Left cardiac atrium (tissue), 4 donors: Measurements from ENCODE around the gene PPIG. TPM values are rescaled to one million over a fixed set of nuclear protein-coding genes. Genes with fewer than 3 reads are reported as not detected.
A peak's percentile ranks its signal among the peaks of the same experiment; 100 is the strongest.
"Not testable (repeated sequence)": the region's sequence is repeated elsewhere in the genome, so short reads cannot be mapped to it uniquely, and the experiment has no call there.

Experiments used
- ATAC-seq, 2 donors: fragments of 200-7000 bp; cut with Tn5 transposase; one replicate each; pipeline ENCODE4 v1.9.1; 2020; ENCODE audit warnings: mild to moderate bottlenecking in 2 of 2, moderate library complexity in 2 of 2
- DNase-seq: peaks from one replicate; pipeline ENCODE4 v3.0.0-alpha.2; 2020
- intact Hi-C, 2 donors: fragments of 100-400 bp; cut with DNase I; formaldehyde crosslinking; loops; one replicate each; pipeline versions ENCODE4 v1.14.1 to v1.15.1; 2022 to 2023
- long read RNA-seq: library from polyadenylated mRNA; unstranded; transcript quantifications from one replicate; pipeline ENCODE4 v2.0.0, GENCODE V29; 2021
- total RNA-seq, 2 donors: library from RNA; stranded (reverse); fragmentation: NEBNext Ultra II Directional; extraction: Animal tissue kit (Norgen Biotek cat#: 25700); gene quantifications; one replicate each; pipeline ENCODE4 v1.2.1, GENCODE V29; 2021
- donor health status: DM: no; HTN: yes; CAD: no.
- donor health status: DM: no; HTN: yes; CAD: no; lungs with severe emphysema.
- donor health status: DM: yes; HTN: yes; CAD: no.
- donor health status: Dilated cardiomyopathy.

Gene PPIG
- total RNA-seq: 10 to 100 TPM; 33.7 to 45.3 TPM
- long read RNA-seq, full-length matches to known transcripts: 6 of 11 reads
- long read RNA-seq, partial matches to known transcripts: 3 of 11 reads
- long read RNA-seq, other reads (novel, unspliced or antisense): 2 of 11 reads

DNA sequence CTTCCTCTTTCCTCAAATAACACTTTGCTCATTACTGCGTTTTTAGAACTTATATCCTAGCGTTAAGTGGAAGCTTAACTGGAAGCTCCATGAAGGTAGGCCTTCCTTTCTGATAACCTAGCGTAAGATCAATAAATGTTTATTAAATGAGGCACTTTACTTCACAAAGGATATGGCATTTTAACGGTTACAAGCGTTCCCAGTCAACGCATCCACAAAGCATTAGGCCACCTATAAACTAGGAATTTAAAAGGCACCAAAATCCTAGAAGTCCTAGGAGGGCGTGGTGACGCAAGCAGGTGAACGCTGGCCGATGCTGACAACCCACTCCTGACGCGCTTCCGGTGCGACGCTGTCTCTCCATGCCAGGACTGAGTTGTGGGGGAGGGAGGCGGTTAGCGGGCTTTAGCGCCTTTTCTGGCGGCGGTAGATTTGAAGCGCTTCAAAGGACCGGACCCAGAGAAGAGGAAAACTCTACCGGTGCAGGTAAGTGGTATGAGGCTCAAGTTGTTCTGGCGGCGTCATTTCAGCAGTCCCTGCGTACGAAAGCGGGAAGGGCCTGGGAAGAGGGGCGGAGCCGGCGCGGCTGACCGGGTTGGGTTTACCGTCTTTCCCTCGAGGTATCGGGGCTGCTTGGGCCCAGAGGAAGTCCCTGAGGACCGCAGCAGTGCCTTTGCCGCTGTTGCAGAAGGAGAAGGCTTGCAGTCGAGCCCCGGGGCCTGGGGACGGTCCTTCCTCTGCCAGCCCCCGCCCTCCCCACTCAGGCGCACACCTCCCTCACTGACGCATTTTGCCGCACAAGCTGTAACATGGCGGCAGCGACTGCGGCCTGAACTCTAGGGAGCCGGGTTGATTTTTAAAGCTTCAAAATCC is at the start of gene PPIG:
TSS of gene PPIG (plus strand) at position 347 of the 873 bp plus-strand sequence. CDS start 19,691 bp downstream, outside the sequence.
- intact Hi-C loops: no loop called here
- peak; percentile 98 to 99 for ATAC-seq
- DNase-seq: peak; percentile 93

DNA sequence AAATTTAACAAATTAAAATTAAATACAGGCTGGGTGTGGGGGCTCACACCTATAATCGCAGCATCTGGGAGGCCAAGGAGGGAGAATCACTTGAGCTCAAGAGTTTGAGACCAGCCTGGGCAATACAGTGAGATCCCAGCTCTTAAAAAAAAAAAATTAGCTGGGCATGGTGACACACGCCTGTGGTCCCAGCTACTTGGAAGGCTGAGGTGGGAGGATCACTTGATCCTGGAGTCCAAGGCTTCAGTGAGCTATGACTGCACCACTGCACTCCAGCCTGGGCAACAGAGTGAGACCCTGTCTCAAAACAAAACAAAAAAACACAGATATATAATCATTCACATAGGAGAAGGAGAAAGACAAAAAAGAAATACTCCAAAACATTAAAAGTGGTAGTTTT is 44.7 kb upstream of the PPIG start:
- intact Hi-C loops, DNase-seq, ATAC-seq: not testable (repeated sequence)

DNA sequence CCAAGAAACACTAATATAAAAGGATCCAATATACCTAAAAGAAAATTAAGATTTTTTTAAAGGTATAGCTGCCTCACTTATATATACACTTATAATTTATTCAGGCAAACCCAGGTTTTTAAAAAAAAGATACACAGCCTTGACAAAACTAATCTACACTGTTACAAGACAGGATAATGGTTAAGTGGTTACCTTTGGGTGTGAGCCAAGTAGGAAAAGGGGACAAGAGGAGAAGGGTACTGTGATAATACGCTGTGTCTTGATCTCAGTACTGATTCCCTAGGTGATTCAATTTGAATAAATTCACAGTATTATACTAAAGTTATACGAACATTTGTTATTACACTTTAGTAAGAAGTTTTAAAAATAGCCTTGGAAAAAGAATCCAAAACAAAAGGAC is 44.0 kb upstream of the PPIG start:
- DNase-seq (no peak), ATAC-seq (no peak)
- intact Hi-C loops: no loop called here

DNA sequence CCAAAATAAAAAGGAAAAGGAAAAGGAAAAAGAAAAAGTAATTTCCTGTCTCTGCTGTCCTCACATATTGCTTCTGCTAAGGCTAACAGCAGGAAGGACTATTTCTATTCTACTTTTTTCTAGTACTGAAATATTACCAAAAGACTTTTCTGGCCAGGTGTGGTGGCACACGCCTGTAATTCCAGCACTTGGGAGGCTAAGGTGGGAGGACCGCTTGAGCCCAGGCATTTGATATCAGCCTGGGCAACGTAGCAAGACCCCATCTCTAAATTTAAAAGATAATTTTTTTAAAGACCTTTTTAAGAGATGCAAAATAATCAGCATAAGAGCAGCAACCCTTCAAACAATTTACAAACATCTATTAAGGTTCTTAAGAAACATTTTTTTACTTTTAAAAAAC is 41.7 kb upstream of the PPIG start:
- intact Hi-C loops: no loop called here
- DNase-seq: no peak
- no peak for ATAC-seq

DNA sequence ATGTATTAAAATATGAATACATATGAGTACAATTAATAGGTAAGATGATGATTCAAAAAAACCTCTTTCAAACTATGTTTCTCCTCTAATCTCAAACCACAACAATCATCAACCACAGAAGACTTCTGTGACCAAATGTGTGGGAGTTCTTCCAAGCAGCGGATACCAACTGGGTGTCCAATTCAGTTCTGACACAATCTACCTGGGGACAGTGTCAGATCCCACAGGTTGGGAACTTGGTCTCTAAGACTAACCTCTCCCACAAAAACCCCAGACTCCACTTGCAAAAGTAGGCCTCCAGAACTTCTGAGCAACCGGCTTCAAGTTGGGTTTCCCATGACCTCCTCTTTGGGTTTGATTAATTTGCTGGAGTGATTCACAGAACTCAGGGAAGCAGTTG is 37.4 kb upstream of the PPIG start:
- DNase-seq: no peak
- intact Hi-C loops: no loop called here
- no peak for ATAC-seq

DNA sequence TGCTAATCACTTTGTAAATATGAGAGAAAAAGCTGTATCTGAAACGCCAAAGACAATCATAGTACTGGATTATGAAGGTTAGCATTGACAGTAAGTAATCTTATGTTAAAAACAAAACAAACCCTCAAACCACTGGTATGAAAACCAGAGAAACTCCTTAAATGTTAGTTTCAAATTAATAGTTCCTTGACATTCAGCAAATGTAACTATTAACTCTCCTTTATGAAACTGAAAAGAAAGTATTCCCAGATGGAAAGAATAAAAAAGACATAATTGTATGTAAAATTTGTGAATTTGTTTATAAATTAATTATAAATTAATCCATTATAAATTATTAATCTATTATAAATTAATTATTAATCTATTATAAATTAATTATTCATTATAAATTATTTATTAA is 22.8 kb upstream of the PPIG start:
- DNase-seq (no peak), ATAC-seq (no peak)
- intact Hi-C loops: no loop called here

DNA sequence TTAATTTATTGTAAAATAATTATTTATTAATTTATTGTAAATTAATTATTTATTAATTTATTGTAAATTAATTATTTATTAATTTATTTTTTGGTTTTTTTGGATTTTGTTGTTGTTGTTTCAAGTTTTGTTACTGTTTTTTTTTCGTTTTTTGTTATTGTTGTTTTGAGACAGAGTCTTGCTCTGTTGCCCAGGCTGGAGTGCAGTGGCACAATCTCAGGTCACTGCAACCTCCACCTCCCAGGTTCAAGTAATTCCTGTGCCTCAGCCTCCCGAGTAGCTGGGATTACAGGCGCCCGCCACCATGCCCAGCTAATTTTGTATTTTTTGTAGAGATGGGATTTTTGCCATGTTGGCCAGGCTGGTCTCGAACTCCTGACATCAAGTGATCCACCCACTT is 22.1 kb upstream of the PPIG start:
- intact Hi-C loops, ATAC-seq, DNase-seq: not testable (repeated sequence)

DNA sequence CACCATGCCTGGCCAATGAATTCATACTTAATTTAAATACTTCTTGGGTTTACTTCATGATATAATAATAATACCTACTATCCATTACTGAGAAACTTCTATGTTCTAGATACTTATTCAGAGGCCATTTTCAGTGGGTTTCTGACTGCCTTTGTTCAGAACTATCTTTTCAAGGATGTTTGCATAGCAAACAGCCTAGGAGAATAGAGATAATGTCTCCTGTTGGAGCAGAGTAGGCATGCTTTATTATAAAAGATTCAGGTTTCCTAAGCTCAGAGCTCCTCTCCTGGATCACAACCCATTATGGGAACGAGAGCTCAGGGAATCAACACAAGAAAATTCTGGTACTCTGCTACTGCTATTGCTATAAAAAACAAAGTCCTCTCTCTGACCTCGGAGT is 21.6 kb upstream of the PPIG start:
- intact Hi-C loops: no loop called here
- ATAC-seq (no peak), DNase-seq (no peak)

DNA sequence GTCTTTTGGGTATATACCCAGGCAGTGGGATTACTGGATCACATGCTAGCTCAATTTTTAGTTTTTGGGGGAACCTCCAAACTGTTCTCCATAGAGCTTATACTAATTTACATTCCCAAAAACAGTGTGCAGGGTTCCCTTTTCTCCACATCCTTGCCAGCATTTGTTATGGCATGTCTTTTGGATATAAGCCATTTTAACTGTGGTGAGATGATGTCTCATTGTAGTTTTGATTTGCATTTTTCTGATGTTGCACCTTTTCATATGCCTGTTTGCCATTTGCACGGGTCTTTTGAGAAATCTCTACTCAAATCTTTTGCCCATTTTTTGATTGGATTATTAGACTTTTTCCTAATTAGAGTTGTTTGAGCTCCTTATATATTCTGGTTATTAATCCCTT is 18.5 kb upstream of the PPIG start:
- DNase-seq (no peak), ATAC-seq (no peak)
- intact Hi-C loops: no loop called here

DNA sequence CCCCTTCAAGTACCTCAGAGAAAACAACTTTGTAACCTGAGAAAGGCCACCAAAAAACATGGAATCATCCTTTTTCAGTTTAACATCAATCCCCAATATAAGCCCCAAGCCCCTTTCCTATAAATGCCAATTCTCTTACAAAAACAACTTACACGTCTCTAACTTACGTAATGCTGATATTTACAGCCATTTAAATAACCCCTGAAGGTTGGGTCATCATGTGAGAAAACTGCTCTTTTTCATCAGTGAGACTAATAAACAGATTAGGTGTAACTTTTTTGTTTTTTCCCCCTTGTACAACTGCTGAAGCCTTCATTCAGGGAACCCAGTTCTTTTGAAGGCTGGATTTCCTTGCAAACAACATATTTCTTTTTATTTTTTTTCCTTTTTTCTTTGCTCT is 14.2 kb upstream of the PPIG start:
- ATAC-seq (no peak), DNase-seq (no peak)
- intact Hi-C loops: no loop called here

DNA sequence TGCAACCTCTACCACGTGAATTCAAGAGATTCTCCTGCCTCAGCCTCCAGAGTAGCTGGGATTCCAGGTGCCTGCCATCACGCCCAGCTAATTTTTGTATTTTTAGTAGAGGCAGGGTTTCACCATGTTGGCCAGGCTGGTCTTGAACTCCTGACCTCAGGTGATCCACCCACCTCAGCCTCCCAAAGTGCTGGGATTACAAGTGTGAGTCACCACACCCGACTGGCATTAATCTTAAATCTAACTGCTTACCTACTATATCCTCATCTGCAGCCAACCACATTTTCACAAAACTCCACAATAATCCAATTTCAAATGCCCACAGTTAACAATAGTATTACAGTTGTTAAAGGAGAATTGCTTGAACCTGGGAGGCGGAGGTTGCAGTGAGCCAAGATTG is 13.4 kb upstream of the PPIG start:
- intact Hi-C loops, DNase-seq, ATAC-seq: not testable (repeated sequence)

DNA sequence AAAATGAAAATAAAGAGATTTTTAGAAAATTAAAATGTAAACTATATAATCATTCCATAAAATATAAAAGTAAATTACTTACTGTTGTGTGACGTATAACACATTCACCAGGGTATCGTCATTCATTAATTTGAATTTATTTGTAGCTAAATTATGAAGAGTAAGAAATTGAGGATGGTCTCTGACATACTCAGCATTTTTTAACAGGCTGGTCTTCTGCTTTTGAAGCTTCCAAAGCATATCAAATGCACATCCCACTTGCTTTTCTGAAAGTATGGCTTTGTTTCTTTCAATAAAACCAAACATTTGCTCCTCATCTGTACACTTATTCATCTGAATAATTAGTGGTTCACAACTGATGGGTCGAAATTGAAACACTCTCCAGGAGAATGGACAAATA is 12.6 kb upstream of the PPIG start:
- no peak for DNase-seq
- intact Hi-C loops: no loop called here
- no peak for ATAC-seq

DNA sequence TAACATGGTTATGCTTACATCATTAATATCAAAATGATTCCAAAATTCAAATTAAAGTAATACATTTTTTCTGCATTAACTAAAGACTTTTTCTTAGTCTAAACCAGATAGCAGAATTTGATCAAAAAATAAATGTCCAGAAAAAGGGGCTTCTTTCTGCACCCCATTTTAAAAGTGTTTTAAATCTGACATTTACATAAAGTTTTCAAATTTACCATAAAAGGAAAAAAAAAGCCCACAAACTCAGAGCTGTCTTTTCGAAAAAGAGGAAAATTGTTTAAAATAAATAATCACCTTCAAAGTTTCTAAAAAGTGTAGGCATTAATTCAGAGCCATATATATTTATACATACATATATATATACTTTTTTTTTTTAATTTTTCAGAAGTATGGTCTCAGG is 12.0 kb upstream of the PPIG start:
- intact Hi-C loops: no loop called here
- ATAC-seq (no peak), DNase-seq (no peak)

DNA sequence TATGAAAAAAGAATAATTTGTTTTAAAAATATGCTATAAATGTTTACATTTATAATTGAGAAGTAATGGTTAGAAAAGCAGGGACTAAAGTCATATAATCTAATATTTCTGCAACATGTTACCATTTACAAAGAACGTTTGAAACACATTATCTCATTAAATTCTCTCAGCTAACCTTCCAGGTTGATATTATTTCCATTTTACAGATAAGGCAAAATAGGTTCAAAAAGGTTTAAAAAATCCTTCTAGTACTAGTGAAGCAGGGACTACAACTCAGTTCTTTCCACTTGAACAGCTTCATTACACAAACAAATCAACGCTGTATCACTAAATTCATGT is 11.4 kb upstream of the PPIG start:
- intact Hi-C loops: no loop called here
- DNase-seq: no peak
- no peak for ATAC-seq

DNA sequence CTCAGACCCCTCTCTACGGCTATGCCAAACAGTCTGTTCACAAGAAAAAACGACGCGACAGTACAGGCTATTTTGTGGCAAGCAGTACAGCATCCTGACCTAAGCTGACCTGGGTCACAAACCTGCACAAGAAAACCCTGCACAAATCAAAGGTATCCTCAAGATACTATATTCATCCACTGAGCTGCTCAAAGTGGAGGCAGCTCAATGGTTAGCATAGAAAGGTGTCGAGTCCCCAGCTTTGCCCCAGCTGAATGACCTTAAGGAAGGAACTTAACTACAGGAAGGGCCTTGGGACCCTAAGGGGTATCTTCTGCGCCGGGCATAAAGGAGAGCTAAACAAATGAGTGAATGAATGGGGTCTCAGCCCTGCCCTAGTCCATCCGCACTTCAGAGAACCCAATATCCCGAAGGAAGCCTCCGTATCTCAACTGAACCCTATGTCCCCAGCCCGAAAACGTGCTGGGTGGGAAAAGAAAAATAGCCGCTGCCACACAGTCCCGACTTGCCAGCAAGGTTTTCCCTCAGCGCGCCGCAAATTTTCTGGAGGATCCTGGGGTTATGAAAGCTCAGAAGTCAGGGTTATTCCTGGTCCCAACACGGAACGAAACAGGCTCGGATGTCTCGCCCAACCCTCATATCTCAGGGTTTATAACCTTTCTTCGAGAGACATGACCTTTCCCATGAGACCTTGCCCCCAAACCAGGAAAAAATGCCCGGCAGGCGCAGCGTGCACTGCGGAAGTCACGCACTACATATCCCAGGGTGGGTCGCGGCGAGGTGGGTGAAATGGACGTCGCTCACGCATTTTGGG is 10.8 kb upstream of the PPIG start, which contains the start of gene FASTKD1:
TSS of gene FASTKD1 (minus strand) at position 706 of the 814 bp plus-strand sequence. CDS start 1,836 bp downstream, outside the sequence.
- intact Hi-C loops: no loop called here
- peak; percentile 100 for ATAC-seq
- DNase-seq: peak; percentile 94

DNA sequence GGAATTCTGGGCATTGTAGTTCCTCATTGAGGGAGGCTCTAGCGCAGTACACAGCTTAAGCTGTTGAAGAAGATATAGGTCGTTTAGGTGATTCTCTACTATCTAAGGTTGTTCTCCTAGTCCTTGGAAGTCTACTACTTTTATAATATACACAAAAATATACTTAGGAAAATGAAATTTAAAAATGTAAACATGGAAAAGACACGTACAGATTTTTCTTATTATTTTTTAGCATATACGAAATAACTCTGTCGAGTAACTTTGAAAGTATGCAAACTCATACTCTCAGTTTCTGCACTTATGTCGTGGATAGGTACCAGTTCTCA is 10.2 kb upstream of the PPIG start:
- ATAC-seq: no peak
- intact Hi-C loops: no loop called here
- no peak for DNase-seq

DNA sequence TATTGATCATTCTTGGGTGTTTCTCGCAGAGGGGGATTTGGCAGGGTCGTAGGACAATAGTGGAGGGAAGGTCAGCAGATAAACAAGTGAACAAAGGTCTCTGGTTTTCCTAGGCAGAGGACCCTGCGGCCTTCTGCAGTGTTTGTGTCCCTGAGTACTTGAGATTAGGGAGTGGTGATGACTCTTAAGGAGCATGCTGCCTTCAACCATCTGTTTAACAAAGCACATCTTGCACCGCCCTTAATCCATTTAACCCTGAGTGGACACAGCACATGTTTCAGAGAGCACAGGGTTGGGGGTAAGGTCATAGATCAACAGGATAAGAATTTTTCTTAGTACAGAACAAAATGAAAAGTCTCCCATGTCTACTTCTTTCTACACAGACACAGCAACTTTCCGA is 9.6 kb upstream of the PPIG start:
- intact Hi-C loops, DNase-seq, ATAC-seq: not testable (repeated sequence)

DNA sequence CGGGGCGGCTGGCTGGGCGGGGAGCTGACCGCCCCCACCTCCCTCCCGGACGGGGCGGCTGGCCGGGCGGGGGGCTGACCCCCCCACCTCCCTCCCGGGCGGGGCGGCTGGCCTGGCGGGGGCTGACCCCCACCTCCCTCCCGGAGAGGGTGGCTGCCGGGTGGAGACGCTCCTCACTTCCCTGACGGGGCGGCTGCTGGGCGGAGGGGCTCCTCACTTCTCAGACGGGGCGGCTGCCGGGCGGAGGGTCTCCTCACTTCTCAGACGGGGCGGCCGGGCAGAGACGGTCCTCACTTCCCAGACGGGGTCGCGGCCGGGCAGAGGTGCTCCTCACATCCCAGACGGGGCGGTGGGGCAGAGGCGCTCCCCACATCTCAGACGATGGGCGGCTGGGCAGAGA is 8.9 kb upstream of the PPIG start:
- intact Hi-C loops, DNase-seq, ATAC-seq: not testable (repeated sequence)

DNA sequence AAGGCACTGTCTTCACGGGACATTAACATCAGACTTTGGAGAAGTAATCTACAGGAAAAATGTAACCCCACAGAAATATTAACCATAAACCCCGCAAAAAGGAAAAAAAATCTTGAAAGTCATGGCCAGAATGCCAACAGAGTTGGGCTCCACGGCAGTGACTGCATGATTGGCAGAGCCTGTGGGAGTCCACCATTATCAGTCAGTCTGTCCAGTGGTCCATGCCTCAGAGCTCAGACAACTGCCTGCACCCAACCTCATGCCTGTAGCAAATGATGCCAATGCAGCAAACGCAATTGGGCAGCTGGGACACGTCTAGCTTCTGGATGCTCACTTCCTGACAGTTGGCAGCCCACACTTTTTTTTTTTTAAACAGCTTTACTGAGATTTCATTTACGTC is 5.1 kb upstream of the PPIG start:
- ATAC-seq (no peak), DNase-seq (no peak)
- intact Hi-C loops: no loop called here

DNA sequence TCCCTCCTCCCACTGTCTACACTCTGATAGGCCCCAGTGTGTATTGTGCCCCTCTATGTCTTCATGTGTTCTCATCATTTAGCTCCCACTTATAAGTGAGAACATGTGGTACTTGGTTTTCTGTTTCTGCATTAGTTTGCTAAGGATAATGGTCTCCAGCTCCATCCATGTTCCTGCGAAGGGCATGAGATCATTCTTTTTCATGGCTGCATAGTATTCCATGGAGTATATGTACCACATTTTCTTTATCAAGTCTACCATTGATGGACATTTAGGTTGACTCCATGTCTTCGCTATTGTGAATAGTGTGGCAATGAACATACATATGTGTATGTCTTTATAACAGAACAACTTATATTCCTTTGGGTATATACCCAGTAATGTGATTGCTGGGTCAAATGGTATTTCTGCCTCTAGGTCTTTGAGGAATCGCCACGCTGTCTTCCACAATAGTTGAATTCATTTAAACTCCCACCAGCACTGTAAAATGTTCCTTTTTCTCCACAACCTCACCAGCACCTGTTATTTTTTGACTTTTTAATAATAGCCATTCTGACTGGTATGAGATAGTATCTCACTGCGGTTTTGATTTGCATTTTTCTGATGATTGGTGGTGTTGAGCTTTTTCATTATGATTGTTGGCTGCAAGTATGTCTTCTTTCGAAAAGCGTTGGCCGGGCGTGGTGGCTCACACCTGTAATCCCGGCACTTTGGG is 1.4 kb upstream of the PPIG start:
- DNase-seq, intact Hi-C loops, ATAC-seq: not testable (repeated sequence)
